Left renal pelvis (tissue), 4 donors: ENCODE measurements around the gene FLRT2. TPM values are rescaled to one million over a fixed set of nuclear protein-coding genes. Genes with fewer than 3 reads are reported as not detected.

Source experiments
- DNase-seq, 4 donors: peaks; one replicate each; pipeline ENCODE4 v3.0.0-alpha.2; 2013; ENCODE audit warnings: low read depth in 4 of 4, low spot score in 3 of 4
- polyA plus RNA-seq, 4 donors: library from polyadenylated mRNA; unstranded; fragments of 120-200 nt; gene quantifications; one replicate each; pipeline ENCODE4 v1.2.1, GENCODE V29; 2013; ENCODE audit not compliant: insufficient read length in 4 of 4

The FLRT2 gene
- polyA plus RNA-seq, 4 donors: 184 to 294 (median 218) TPM

- DNase-seq: no peak
These were observed 60.8 kb downstream of the FLRT2 start for GRCh38 chr14:85590784-85591183.

- no peak for DNase-seq
These were observed 64.3 kb downstream of the FLRT2 start for GRCh38 chr14:85594217-85594616.

- no peak for DNase-seq
These were observed 66.0 kb downstream of the FLRT2 start for GRCh38 chr14:85595981-85596380.

GRCh38 chr14:85596562-85596961, 66.6 kb downstream of the FLRT2 start:
- DNase-seq: no peak

- no peak for DNase-seq
These were observed 67.8 kb downstream of the FLRT2 start for GRCh38 chr14:85597701-85598100.

GRCh38 chr14:85599939-85600338, 70.0 kb downstream of the FLRT2 start:
- DNase-seq: no peak

- DNase-seq: no peak
These were observed 71.3 kb downstream of the FLRT2 start for GRCh38 chr14:85601246-85601645.

GRCh38 chr14:85601690-85602089, 71.7 kb downstream of the FLRT2 start:
- no peak for DNase-seq

- no peak for DNase-seq
These were observed 72.4 kb downstream of the FLRT2 start for GRCh38 chr14:85602345-85602744.

GRCh38 chr14:85604021-85604420, 74.1 kb downstream of the FLRT2 start:
- no peak for DNase-seq

GRCh38 chr14:85604714-85605113, 74.8 kb downstream of the FLRT2 start:
- no peak for DNase-seq

GRCh38 chr14:85607651-85608081, 77.7 kb downstream of the FLRT2 start:
- no peak for DNase-seq

- DNase-seq: no peak
These were observed 83.6 kb downstream of the FLRT2 start for GRCh38 chr14:85613496-85613895.

GRCh38 chr14:85616386-85616885, 86.5 kb downstream of the FLRT2 start:
- no peak for DNase-seq

- no peak for DNase-seq
These were observed 86.9 kb downstream of the FLRT2 start for GRCh38 chr14:85616886-85617285.

- no peak for DNase-seq
These were observed 87.8 kb downstream of the FLRT2 start for GRCh38 chr14:85617791-85618190.

GRCh38 chr14:85618390-85618789, 88.4 kb downstream of the FLRT2 start:
- DNase-seq: no peak

GRCh38 chr14:85618978-85619377, 89.0 kb downstream of the FLRT2 start:
- no peak for DNase-seq

- no peak for DNase-seq
These were observed 89.9 kb downstream of the FLRT2 start for GRCh38 chr14:85619851-85620250.

GRCh38 chr14:85620947-85621346, 91.0 kb downstream of the FLRT2 start:
- DNase-seq: no peak

GRCh38 chr14:85622106-85622505, 92.2 kb downstream of the FLRT2 start:
- no peak for DNase-seq

GRCh38 chr14:85622986-85623685, 93.2 kb downstream of the FLRT2 start:
- DNase-seq: no peak
